Right lobe of liver (tissue), 4 donors: Measurements from ENCODE around the gene CCR4.

Experiments
- POLR2A ChIP-seq: fragments of 450-650 bp; IDR thresholded peaks from one replicate; pipeline ENCODE4 v1.6.1; 2017; ENCODE audit warnings: antibody characterized with exemption, mild to moderate bottlenecking
- TF ChIP-seq, protein P1 (sequence below), 4 donors: fragments of 200-600 bp in 3 of 4; fragments of 450-650 bp in 1 of 4; IDR thresholded peaks; one replicate each; pipeline versions ENCODE4 v1.5.1 to v1.8.0; 2016 to 2022; ENCODE audit warnings: antibody characterized with exemption in 4 of 4, mild to moderate bottlenecking in 2 of 4
- donor health status: DM: no; HTN: no; CAD: no.
- donor health status: DM: no; HTN: no; CAD: no.
- donor health status: DM: no; HTN: yes; CAD: no.

DNA sequence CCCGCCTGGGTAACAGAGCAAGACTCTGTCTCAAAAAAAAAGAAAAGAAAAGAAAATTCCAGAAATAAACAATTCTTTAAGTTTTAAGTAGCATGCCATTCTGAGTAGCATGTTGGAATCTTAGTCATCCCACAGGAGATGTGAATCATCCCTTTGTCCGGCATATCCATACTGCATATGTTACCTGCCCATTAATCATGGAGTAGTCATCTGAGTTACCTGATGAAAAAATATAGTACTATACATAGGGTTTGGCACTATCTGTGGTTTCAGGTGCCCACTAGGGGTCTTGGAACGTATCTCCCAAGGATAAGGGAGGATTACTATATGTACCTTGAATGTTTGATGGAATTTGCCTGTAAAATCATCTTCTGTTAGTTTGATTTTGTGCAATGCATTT lies 6.3 kb upstream of the CCR4 start:
- TF ChIP-seq, protein P1, sequence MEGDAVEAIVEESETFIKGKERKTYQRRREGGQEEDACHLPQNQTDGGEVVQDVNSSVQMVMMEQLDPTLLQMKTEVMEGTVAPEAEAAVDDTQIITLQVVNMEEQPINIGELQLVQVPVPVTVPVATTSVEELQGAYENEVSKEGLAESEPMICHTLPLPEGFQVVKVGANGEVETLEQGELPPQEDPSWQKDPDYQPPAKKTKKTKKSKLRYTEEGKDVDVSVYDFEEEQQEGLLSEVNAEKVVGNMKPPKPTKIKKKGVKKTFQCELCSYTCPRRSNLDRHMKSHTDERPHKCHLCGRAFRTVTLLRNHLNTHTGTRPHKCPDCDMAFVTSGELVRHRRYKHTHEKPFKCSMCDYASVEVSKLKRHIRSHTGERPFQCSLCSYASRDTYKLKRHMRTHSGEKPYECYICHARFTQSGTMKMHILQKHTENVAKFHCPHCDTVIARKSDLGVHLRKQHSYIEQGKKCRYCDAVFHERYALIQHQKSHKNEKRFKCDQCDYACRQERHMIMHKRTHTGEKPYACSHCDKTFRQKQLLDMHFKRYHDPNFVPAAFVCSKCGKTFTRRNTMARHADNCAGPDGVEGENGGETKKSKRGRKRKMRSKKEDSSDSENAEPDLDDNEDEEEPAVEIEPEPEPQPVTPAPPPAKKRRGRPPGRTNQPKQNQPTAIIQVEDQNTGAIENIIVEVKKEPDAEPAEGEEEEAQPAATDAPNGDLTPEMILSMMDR (IDR thresholded peaks at IDR 0.05), result no peak
- no peak for TF ChIP-seq POLR2A
